GM19395 (cell line): ENCODE measurements around the gene CSGALNACT2.

Experiments used
- ATAC-seq: cut with Tn5 transposase; IDR thresholded peaks from one replicate; pipeline ENCODE4 v1.9.1; 2021; ENCODE audit warnings: mild to moderate bottlenecking, moderate library complexity; ENCODE audit not compliant: unreplicated experiment

The CSGALNACT2 gene

GRCh38 chr10:43225787-43226153, 87.5 kb downstream of the CSGALNACT2 start:
- ATAC-seq, result no peak

- ATAC-seq, result no peak
Measured at GRCh38 chr10:43226441-43226840, 88.2 kb downstream of the CSGALNACT2 start.

GRCh38 chr10:43226851-43227845, 88.9 kb downstream of the CSGALNACT2 start:
- no peak for ATAC-seq

GRCh38 chr10:43227911-43228782, 89.9 kb downstream of the CSGALNACT2 start:
- no peak for ATAC-seq

GRCh38 chr10:43228783-43229207, 90.5 kb downstream of the CSGALNACT2 start:
- ATAC-seq, result no peak

GRCh38 chr10:43229208-43230061, 91.2 kb downstream of the CSGALNACT2 start:
- no peak for ATAC-seq

- ATAC-seq, result no peak
Measured at GRCh38 chr10:43230101-43230908, 92.1 kb downstream of the CSGALNACT2 start.

- no peak for ATAC-seq
Measured at GRCh38 chr10:43230909-43231522, 92.8 kb downstream of the CSGALNACT2 start.

GRCh38 chr10:43231523-43232078, 93.4 kb downstream of the CSGALNACT2 start:
- ATAC-seq, result no peak

GRCh38 chr10:43233601-43234430, 95.6 kb downstream of the CSGALNACT2 start:
- no peak for ATAC-seq

GRCh38 chr10:43234471-43235041, 96.3 kb downstream of the CSGALNACT2 start:
- no peak for ATAC-seq
